IMR-90 (cell line): Measurements from ENCODE around the gene NUP88. TPM values are rescaled to one million over a fixed set of nuclear protein-coding genes. Genes with fewer than 3 reads are reported as not detected.

Source experiments
- ATAC-seq: fragments of 200-7000 bp; cut with Tn5 transposase; 2 replicates; pipeline ENCODE4 v1.9.1; 2020; ENCODE audit warnings: low read depth, mild to moderate bottlenecking, moderate library complexity
- BruUV-seq: library from RNA; stranded (reverse); fragments of 400-500 nt; replicated peaks from 2 replicates; lab custom pipeline; 2021; lab: Mats Ljungman, UMichigan
- CTCF ChIA-PET: fragments of 300-600 bp; formaldehyde crosslinking; extraction: SDS; loops from one replicate; lab custom pipeline; 2021; ENCODE audit warnings: antibody characterized with exemption; lab: Yijun Ruan, JAX
- POLR2A ChIA-PET: fragments of 300-600 bp; sonication (Branson Sonifier 250); formaldehyde crosslinking; loops from one replicate; lab custom pipeline; 2022; ENCODE audit warnings: antibody characterized with exemption; ENCODE audit not compliant: unreplicated experiment; lab: Charles Lee
- DNase-seq: peaks from one replicate; pipeline ENCODE4 v3.0.0; 2013
- H2AFZ ChIP-seq: replicated peaks from 2 replicates; pipeline ENCODE3; 2013; ENCODE audit warnings: low read length, mild to moderate bottlenecking; ENCODE audit not compliant: poor library complexity
- H2AK5ac ChIP-seq: 2 replicates; pipeline ENCODE4 v1.6.1; 2013; ENCODE audit warnings: low read depth, low read length, inconsistent platforms
- H2AK9ac ChIP-seq: replicated peaks from 2 replicates; pipeline ENCODE3; 2013; ENCODE audit warnings: mild to moderate bottlenecking, low read depth, low read length, moderate library complexity; ENCODE audit not compliant: poor library complexity
- H2BK120ac ChIP-seq: 2 replicates; pipeline ENCODE4 v1.6.1; 2013; ENCODE audit warnings: low read depth, low read length, inconsistent platforms
- H2BK15ac ChIP-seq: 3 replicates; pipeline ENCODE4 v1.6.1; 2013; ENCODE audit warnings: low read depth, low read length, inconsistent platforms
- H2BK20ac ChIP-seq: 2 replicates; pipeline ENCODE4 v1.6.1; 2013; ENCODE audit warnings: low read depth, mild to moderate bottlenecking, inconsistent platforms, low read length, moderate library complexity
- H2BK5ac ChIP-seq: 2 replicates; pipeline ENCODE4 v1.6.1; 2013; ENCODE audit warnings: mild to moderate bottlenecking, low read depth, low read length, inconsistent platforms; ENCODE audit not compliant: poor library complexity, severe bottlenecking
- H3K14ac ChIP-seq: replicated peaks from 2 replicates; pipeline ENCODE4 v1.6.1; 2013; ENCODE audit warnings: low read depth, low read length, inconsistent platforms
- H3K18ac ChIP-seq: 2 replicates; pipeline ENCODE4 v1.6.1; 2013; ENCODE audit warnings: low read depth, low read length, control low read depth
- H3K23ac ChIP-seq: 2 replicates; pipeline ENCODE4 v1.6.1; 2013; ENCODE audit warnings: low read depth, low read length, inconsistent platforms
- H3K27ac ChIP-seq: 2 replicates; pipeline ENCODE4 v1.5.1; 2013; ENCODE audit warnings: mild to moderate bottlenecking, control low read depth, low read length; ENCODE audit not compliant: insufficient read depth
- H3K27me3 ChIP-seq: 2 replicates; pipeline ENCODE4 v1.6.1; 2013; ENCODE audit warnings: low read length; ENCODE audit not compliant: control insufficient read depth, insufficient read depth
- H3K36me3 ChIP-seq: 2 replicates; pipeline ENCODE4 v1.6.1; 2013; ENCODE audit warnings: low read length, mixed read lengths; ENCODE audit not compliant: control insufficient read depth, insufficient read depth
- H3K4ac ChIP-seq: 2 replicates; pipeline ENCODE4 v1.6.1; 2013; ENCODE audit warnings: low read depth, low read length, inconsistent platforms
- H3K4me1 ChIP-seq: 2 replicates; pipeline ENCODE4 v1.6.1; 2013; ENCODE audit warnings: low read length, mixed read lengths; ENCODE audit not compliant: control insufficient read depth, insufficient read depth
- H3K4me2 ChIP-seq: 2 replicates; pipeline ENCODE4 v1.6.1; 2013; ENCODE audit warnings: low read depth, mild to moderate bottlenecking, control low read depth, low read length, moderate library complexity
- H3K4me3 ChIP-seq: 2 replicates; pipeline ENCODE4 v1.5.1; 2013; ENCODE audit warnings: low read depth, mild to moderate bottlenecking, control low read depth, low read length, moderate library complexity; ENCODE audit not compliant: insufficient read depth
- H3K56ac ChIP-seq: 2 replicates; pipeline ENCODE4 v1.6.1; 2013; ENCODE audit warnings: low read length, inconsistent platforms; ENCODE audit not compliant: insufficient read depth; ENCODE audit errors: extremely low read depth
- H3K79me1 ChIP-seq, 2 experiments: 2 replicates each; pipeline ENCODE4 v1.6.1; 2013; ENCODE audit warnings: low read length in 2 of 2, inconsistent platforms in 1 of 2, low read depth in 1 of 2
- H3K9ac ChIP-seq: 2 replicates; pipeline ENCODE4 v1.6.1; 2013; ENCODE audit warnings: low read depth, low read length, control low read depth
- H3K9me1 ChIP-seq: 2 replicates; pipeline ENCODE4 v1.6.1; 2013; ENCODE audit warnings: low read length, inconsistent platforms; ENCODE audit not compliant: insufficient read depth
- H3K9me3 ChIP-seq: 2 replicates; pipeline ENCODE4 v1.6.1; 2013; ENCODE audit warnings: low read length; ENCODE audit not compliant: control insufficient read depth, insufficient read depth
- H4K20me1 ChIP-seq: 2 replicates; pipeline ENCODE4 v1.6.1; 2013; ENCODE audit warnings: low read length, inconsistent platforms; ENCODE audit not compliant: insufficient read depth
- H4K5ac ChIP-seq: 2 replicates; pipeline ENCODE4 v1.6.1; 2013; ENCODE audit warnings: mild to moderate bottlenecking, low read depth, low read length, control low read depth
- H4K8ac ChIP-seq, 2 experiments: 2 replicates each; pipeline ENCODE4 v1.6.1; 2013; ENCODE audit warnings: low read depth in 2 of 2, low read length in 2 of 2, control low read depth in 1 of 2, inconsistent platforms in 1 of 2
- H4K91ac ChIP-seq: 2 replicates; pipeline ENCODE4 v1.6.1; 2013; ENCODE audit warnings: low read depth, low read length, inconsistent platforms; ENCODE audit not compliant: insufficient read depth
- BHLHE40 ChIP-seq: fragments of 150-350 bp; IDR thresholded peaks from 2 replicates; pipeline ENCODE4 v1.6.1; 2016; ENCODE audit warnings: mild to moderate bottlenecking, low read depth, low read length
- ELK1 ChIP-seq: fragments of 150-350 bp; IDR thresholded peaks from 2 replicates; pipeline ENCODE4 v1.6.1; 2016; ENCODE audit warnings: low read depth, mild to moderate bottlenecking, low read length, moderate library complexity, borderline replicate concordance
- FOS ChIP-seq: fragments of 150-350 bp; IDR thresholded peaks from 2 replicates; pipeline ENCODE4 v1.6.1; 2016; ENCODE audit warnings: low read depth, low read length
- MAFK ChIP-seq: IDR thresholded peaks from 2 replicates; pipeline ENCODE4 v1.6.1; 2012; ENCODE audit warnings: low read depth, low read length, improper control_type of control experiment
- MAZ ChIP-seq: IDR thresholded peaks from 2 replicates; pipeline ENCODE4 v1.6.1; 2012; ENCODE audit warnings: low read depth, mild to moderate bottlenecking, low read length, improper control_type of control experiment, moderate library complexity, borderline replicate concordance
- MXI1 ChIP-seq: IDR thresholded peaks from 2 replicates; pipeline ENCODE4 v1.6.1; 2012; ENCODE audit warnings: low read depth, mild to moderate bottlenecking, low read length, moderate library complexity, borderline replicate concordance
- NFE2L2 ChIP-seq: fragments of 150-350 bp; IDR thresholded peaks from 2 replicates; pipeline ENCODE4 v1.6.1; 2016; ENCODE audit warnings: low read depth, mild to moderate bottlenecking, low read length
- RAD21 ChIP-seq: IDR thresholded peaks from 2 replicates; pipeline ENCODE4 v1.6.1; 2012; ENCODE audit warnings: low read length, improper control_type of control experiment
- RFX5 ChIP-seq: IDR thresholded peaks from 2 replicates; pipeline ENCODE4 v1.8.0; 2012; ENCODE audit warnings: low read depth, mild to moderate bottlenecking, low read length, moderate library complexity
- WGBS, 2 experiments: methylation state at CpG; one replicate each; pipeline versions ENCODE4 v1.1.5 to v1.1.7; 2013; ENCODE audit warnings: missing lambda C conversion rate in 2 of 2; ENCODE audit not compliant: insufficient read length in 1 of 2; ENCODE audit errors: extremely low coverage in 2 of 2; 5-methylcytosine and 5-hydroxymethylcytosine counted together
- dilution Hi-C: fragments of 300-500 bp; cut with HindIII; formaldehyde crosslinking; loops from one replicate; pipeline ENCODE4 v1.14.3; 2018; ENCODE audit warnings: low sequenced_read_pairs; ENCODE audit not compliant: unreplicated experiment
- in situ Hi-C: fragments of 300-500 bp; cut with MboI; formaldehyde crosslinking; loops from 3 replicates; pipeline ENCODE4 v1.14.3; 2019; ENCODE audit warnings: low sequenced_read_pairs, inconsistent platforms, mixed read lengths
- intact Hi-C: fragments of 100-400 bp; cut with micrococcal nuclease; formaldehyde crosslinking; loops from 2 replicates; pipeline ENCODE4 v1.10.0; 2022
- polyA plus RNA-seq, 3 experiments: library from polyadenylated mRNA; depleted of rRNA; stranded (reverse); fragments of >200 nt; gene quantifications; 2 replicates each; pipeline ENCODE4 v1.2.3, GENCODE V29; 2012; ENCODE audit warnings: low replicate concordance in 1 of 3
- total RNA-seq: library from RNA; depleted of rRNA; stranded (reverse); fragments of >200 nt; gene quantifications from 2 replicates; pipeline ENCODE4 v1.2.3, GENCODE V29; 2012
- TF ChIP-seq, protein P1 (sequence below): conservative IDR thresholded peaks from 2 replicates; pipeline ENCODE4 v1.5.1; 2012; ENCODE audit warnings: mild to moderate bottlenecking, low read depth, low read length, improper control_type of control experiment

NUP88 gene
- total and polyA plus RNA-seq, 2 of the 4 experiments (the other 2 are of a cell fraction): 57.0 to 83.7 TPM

DNA sequence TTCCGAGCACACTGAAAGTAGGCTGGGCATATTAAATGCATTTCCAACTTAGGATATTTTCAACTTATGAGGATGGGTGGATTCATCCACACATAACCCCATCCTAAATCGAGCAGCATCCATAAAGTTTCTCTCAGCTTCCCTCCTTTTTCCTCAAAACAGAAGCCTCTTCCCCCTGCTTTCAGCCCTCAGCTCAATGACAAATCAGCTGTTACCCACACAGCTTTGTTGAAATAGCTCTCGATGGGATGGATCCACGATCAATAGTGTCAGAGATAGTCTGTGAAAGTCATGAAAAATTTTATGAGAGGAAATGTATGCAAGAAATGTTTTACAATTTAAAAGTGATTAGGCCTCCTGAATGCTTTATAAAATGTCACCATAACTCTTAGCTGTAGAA lies 46.8 kb upstream of the NUP88 start:
- no TSS peak for BruUV-seq
- POLR2A ChIA-PET: no interaction called here
- in situ Hi-C loops: no loop called here

More for the DNA sequence above, 46.8 kb upstream of the NUP88 start:
- Histone ChIP-seq H2BK120ac (no peak overlapping the region), H3K9ac (no peak overlapping the region), H4K5ac (no peak overlapping the region), H3K27ac (no peak overlapping the region), H2AK5ac (no peak overlapping the region), H2AFZ (no peak overlapping the region), H3K4me3 (no peak overlapping the region), H4K91ac (no peak overlapping the region), H3K4me1 (no peaks in the 10 kb centered on the region), H4K8ac (peak overlapping the region in 1 of 2 experiments; percentile 30; a peak in 1 of 4 replicates), H3K14ac (no peak overlapping the region), H2BK5ac (no peak overlapping the region), H3K9me1 (peaks cover 5% of the 10 kb centered on the region; the same call in 1 of the 2 replicates), H2BK20ac (no peak overlapping the region), H3K79me1 (peaks cover 13 to 61% of the 10 kb centered on the region in 2 experiments; a peak in 3 of 4 replicates), H3K4me2 (no peak overlapping the region), H3K9me3 (no peaks in the 10 kb centered on the region), H3K18ac (no peak overlapping the region), H3K36me3 (peaks cover 8% of the 10 kb centered on the region), H2AK9ac (no peak overlapping the region), H2BK15ac (no peak overlapping the region), H4K20me1 (peaks cover 21% of the 10 kb centered on the region), H3K27me3 (no peaks in the 10 kb centered on the region), H3K56ac (no peak overlapping the region), H3K4ac (no peak overlapping the region), H3K23ac (no peak overlapping the region)
- intact Hi-C loops: no loop called here
- TF ChIP-seq, protein P1, sequence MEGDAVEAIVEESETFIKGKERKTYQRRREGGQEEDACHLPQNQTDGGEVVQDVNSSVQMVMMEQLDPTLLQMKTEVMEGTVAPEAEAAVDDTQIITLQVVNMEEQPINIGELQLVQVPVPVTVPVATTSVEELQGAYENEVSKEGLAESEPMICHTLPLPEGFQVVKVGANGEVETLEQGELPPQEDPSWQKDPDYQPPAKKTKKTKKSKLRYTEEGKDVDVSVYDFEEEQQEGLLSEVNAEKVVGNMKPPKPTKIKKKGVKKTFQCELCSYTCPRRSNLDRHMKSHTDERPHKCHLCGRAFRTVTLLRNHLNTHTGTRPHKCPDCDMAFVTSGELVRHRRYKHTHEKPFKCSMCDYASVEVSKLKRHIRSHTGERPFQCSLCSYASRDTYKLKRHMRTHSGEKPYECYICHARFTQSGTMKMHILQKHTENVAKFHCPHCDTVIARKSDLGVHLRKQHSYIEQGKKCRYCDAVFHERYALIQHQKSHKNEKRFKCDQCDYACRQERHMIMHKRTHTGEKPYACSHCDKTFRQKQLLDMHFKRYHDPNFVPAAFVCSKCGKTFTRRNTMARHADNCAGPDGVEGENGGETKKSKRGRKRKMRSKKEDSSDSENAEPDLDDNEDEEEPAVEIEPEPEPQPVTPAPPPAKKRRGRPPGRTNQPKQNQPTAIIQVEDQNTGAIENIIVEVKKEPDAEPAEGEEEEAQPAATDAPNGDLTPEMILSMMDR: no peak
- TF ChIP-seq RFX5 (no peak), RAD21 (no peak), FOS (no peak), MAFK (no peak), MXI1 (no peak), NFE2L2 (no peak), ELK1 (no peak), MAZ (no peak), BHLHE40 (no peak)
- ATAC-seq: no peak
- CTCF ChIA-PET: interaction anchor here (0.6 kb wide), 1 partner anchor 27 kb away, joined by 3 read pairs; the partner anchor contains the start of gene C1QBP
- no CpG with 5 or more reads among the region's 4 CpGs for WGBS, 2 experiments
- dilution Hi-C loops: no loop called here
- DNase-seq: no peak
